CD4-positive, alpha-beta T cell (primary cell): ENCODE results near the gene GRID2. TPM values are rescaled to one million over a fixed set of nuclear protein-coding genes. Genes with fewer than 3 reads are reported as not detected.

Experiments
- ATAC-seq: fragments of 200-7000 bp; cut with Tn5 transposase; one replicate; pipeline ENCODE4 v1.10.0; 2022; ENCODE audit warnings: mild to moderate bottlenecking; ENCODE audit not compliant: poor library complexity
- CTCF ChIA-PET: fragments of 350-600 bp; sonication (Branson Sonifier 250); formaldehyde crosslinking; loops from one replicate; lab custom pipeline; 2021; ENCODE audit warnings: antibody characterized with exemption, inconsistent platforms; lab: Charles Lee
- POLR2A ChIA-PET: fragments of 350-600 bp; sonication (Branson Sonifier 250); formaldehyde crosslinking; loops from one replicate; lab custom pipeline; 2021; ENCODE audit warnings: antibody characterized with exemption, inconsistent platforms; lab: Charles Lee
- DNase-seq, 14 experiments: peaks; one replicate each; pipeline ENCODE4 v3.0.0-alpha.2; 2013 to 2020; ENCODE audit warnings: mixed read lengths in 2 of 14
- H3K27ac ChIP-seq, 2 donors: one replicate each; pipeline versions ENCODE4 v1.5.1 to v1.7.0; 2013; ENCODE audit warnings: low read length in 2 of 2, low read depth in 1 of 2, mild to moderate bottlenecking in 1 of 2
- H3K27me3 ChIP-seq, 2 experiments: 1 replicate in 1 of 2; 2 replicates in 1 of 2; pipeline versions ENCODE4 v1.6.1 to v1.7.0; 2013; ENCODE audit warnings: low read length in 2 of 2, control low read depth in 1 of 2, mild to moderate bottlenecking in 1 of 2, moderate library complexity in 1 of 2; ENCODE audit not compliant: insufficient read depth in 2 of 2, control insufficient read depth in 1 of 2
- H3K36me3 ChIP-seq: one replicate; pipeline ENCODE4 v1.6.1; 2013; ENCODE audit warnings: low read length, control low read depth; ENCODE audit not compliant: insufficient read depth
- H3K4me1 ChIP-seq: one replicate; pipeline ENCODE4 v1.6.1; 2013; ENCODE audit warnings: low read length, control low read depth; ENCODE audit not compliant: insufficient read depth
- H3K4me3 ChIP-seq: one replicate; pipeline ENCODE4 v1.5.1; 2013; ENCODE audit warnings: mild to moderate bottlenecking, low read length, moderate library complexity
- H3K9me3 ChIP-seq, 2 experiments: 1 replicate in 1 of 2; 2 replicates in 1 of 2; pipeline versions ENCODE4 v1.6.1 to v1.7.0; 2013; ENCODE audit warnings: low read length in 2 of 2, mild to moderate bottlenecking in 2 of 2, control low read depth in 1 of 2, moderate library complexity in 1 of 2; ENCODE audit not compliant: control insufficient read depth in 1 of 2, insufficient read depth in 1 of 2
- H3K27ac Mint-ChIP-seq: one replicate; pipeline ENCODE4 v1.8.0; 2020; ENCODE audit warnings: mixed read lengths
- H3K27me3 Mint-ChIP-seq: one replicate; pipeline ENCODE4 v1.8.0; 2021; ENCODE audit warnings: mixed read lengths
- H3K36me3 Mint-ChIP-seq: one replicate; pipeline ENCODE4 v1.8.0; 2021; ENCODE audit warnings: low read depth, mixed read lengths
- H3K4me1 Mint-ChIP-seq: one replicate; pipeline ENCODE4 v1.8.0; 2021; ENCODE audit warnings: low read depth, mixed read lengths
- H3K4me3 Mint-ChIP-seq: one replicate; pipeline ENCODE4 v1.8.0; 2020; ENCODE audit warnings: mild to moderate bottlenecking, mixed read lengths
- H3K9me3 Mint-ChIP-seq: one replicate; pipeline ENCODE4 v1.8.0; 2020; ENCODE audit warnings: mixed read lengths
- intact Hi-C, 2 experiments: fragments of 100-400 bp; cut with DNase I in 1 of 2; cut with micrococcal nuclease in 1 of 2; formaldehyde crosslinking; loops; one replicate each; pipeline versions ENCODE4 v1.15.1 to v1.9.0; 2023 to 2025; cut with DNase I, micrococcal nuclease
- total RNA-seq, 174 experiments: library from RNA in 2 of 174; stranded (reverse) in 2 of 174; gene quantifications; one replicate each; pipeline ENCODE4 v1.2.3 and lab custom pipeline; 2021 to 2026
- TF ChIP-seq, protein P1 (sequence below): fragments of 200-600 bp; IDR thresholded peaks from one replicate; pipeline ENCODE4 v1.8.0; 2022; ENCODE audit warnings: antibody characterized with exemption, mild to moderate bottlenecking

GRID2 gene
- total RNA-seq, 2 experiments from 2014 or later = not detected

GRCh38 chr4:92501456-92501855 is 197.7 kb downstream of the GRID2 start:
- POLR2A ChIA-PET = no interaction called here
- intact Hi-C loops = no loop called here
- H3K27ac ChIP-seq = no peak overlapping the region
- CTCF ChIA-PET = no interaction called here
- DNase-seq (no peak), ATAC-seq (no peak)
- H3K4me1 Mint-ChIP-seq = no peaks in the 10 kb centered on the region
- no peak overlapping the region for H3K27ac Mint-ChIP-seq
- H3K27me3 Mint-ChIP-seq = no peaks in the 10 kb centered on the region
- H3K36me3 ChIP-seq = no peaks in the 10 kb centered on the region
- no peak overlapping the region for H3K4me3 Mint-ChIP-seq
- no peak overlapping the region for H3K4me3 ChIP-seq
- no peaks in the 10 kb centered on the region for H3K27me3 ChIP-seq
- H3K4me1 ChIP-seq = no peaks in the 10 kb centered on the region
- H3K9me3 ChIP-seq = no peaks in the 10 kb centered on the region
- no peaks in the 10 kb centered on the region for H3K9me3 Mint-ChIP-seq
- no peaks in the 10 kb centered on the region for H3K36me3 Mint-ChIP-seq
- TF ChIP-seq, protein P1, sequence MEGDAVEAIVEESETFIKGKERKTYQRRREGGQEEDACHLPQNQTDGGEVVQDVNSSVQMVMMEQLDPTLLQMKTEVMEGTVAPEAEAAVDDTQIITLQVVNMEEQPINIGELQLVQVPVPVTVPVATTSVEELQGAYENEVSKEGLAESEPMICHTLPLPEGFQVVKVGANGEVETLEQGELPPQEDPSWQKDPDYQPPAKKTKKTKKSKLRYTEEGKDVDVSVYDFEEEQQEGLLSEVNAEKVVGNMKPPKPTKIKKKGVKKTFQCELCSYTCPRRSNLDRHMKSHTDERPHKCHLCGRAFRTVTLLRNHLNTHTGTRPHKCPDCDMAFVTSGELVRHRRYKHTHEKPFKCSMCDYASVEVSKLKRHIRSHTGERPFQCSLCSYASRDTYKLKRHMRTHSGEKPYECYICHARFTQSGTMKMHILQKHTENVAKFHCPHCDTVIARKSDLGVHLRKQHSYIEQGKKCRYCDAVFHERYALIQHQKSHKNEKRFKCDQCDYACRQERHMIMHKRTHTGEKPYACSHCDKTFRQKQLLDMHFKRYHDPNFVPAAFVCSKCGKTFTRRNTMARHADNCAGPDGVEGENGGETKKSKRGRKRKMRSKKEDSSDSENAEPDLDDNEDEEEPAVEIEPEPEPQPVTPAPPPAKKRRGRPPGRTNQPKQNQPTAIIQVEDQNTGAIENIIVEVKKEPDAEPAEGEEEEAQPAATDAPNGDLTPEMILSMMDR = no peak

- no peak for ATAC-seq
- Histone ChIP-seq H3K36me3 (no peaks in the 10 kb centered on the region), H3K4me1 (no peaks in the 10 kb centered on the region), H3K4me3 (no peak overlapping the region), H3K9me3 (no peaks in the 10 kb centered on the region), H3K27ac (no peak overlapping the region), H3K27me3 (no peaks in the 10 kb centered on the region)
- TF ChIP-seq, protein P1 = no peak
- no peaks in the 10 kb centered on the region for H3K27me3 Mint-ChIP-seq
- no peak overlapping the region for H3K4me3 Mint-ChIP-seq
- intact Hi-C loops = no loop called here
- H3K4me1 Mint-ChIP-seq = no peaks in the 10 kb centered on the region
- H3K36me3 Mint-ChIP-seq = no peaks in the 10 kb centered on the region
- ChIA-PET POLR2A (no interaction called here), CTCF (no interaction called here)
- DNase-seq = no peak
- H3K27ac Mint-ChIP-seq = no peak overlapping the region
- H3K9me3 Mint-ChIP-seq = peaks cover 11% of the 10 kb centered on the region
These were observed 203.2 kb downstream of the GRID2 start for GRCh38 chr4:92506933-92507332.

GRCh38 chr4:92514627-92515026 is 210.9 kb downstream of the GRID2 start:
- Histone ChIP-seq H3K27ac (no peak overlapping the region), H3K4me3 (no peak overlapping the region), H3K27me3 (no peaks in the 10 kb centered on the region), H3K9me3 (no peaks in the 10 kb centered on the region), H3K4me1 (no peaks in the 10 kb centered on the region), H3K36me3 (no peaks in the 10 kb centered on the region)
- Mint-ChIP-seq H3K27me3 (no peaks in the 10 kb centered on the region), H3K9me3 (peaks cover 9% of the 10 kb centered on the region), H3K4me1 (no peaks in the 10 kb centered on the region), H3K4me3 (no peak overlapping the region), H3K27ac (no peak overlapping the region), H3K36me3 (no peaks in the 10 kb centered on the region)
- ChIA-PET CTCF (no interaction called here), POLR2A (no interaction called here)
- no peak for DNase-seq
- no peak for ATAC-seq
- intact Hi-C loops = no loop called here
- TF ChIP-seq, protein P1 = no peak
